ENCODE measurements around the gene NOL9. TPM values are rescaled to one million over a fixed set of nuclear protein-coding genes. Genes with fewer than 3 reads are reported as not detected.

NOL9 gene
- total RNA-seq, 2 donors from 2014 or later: 62.3 to 77.7 TPM

DNA sequence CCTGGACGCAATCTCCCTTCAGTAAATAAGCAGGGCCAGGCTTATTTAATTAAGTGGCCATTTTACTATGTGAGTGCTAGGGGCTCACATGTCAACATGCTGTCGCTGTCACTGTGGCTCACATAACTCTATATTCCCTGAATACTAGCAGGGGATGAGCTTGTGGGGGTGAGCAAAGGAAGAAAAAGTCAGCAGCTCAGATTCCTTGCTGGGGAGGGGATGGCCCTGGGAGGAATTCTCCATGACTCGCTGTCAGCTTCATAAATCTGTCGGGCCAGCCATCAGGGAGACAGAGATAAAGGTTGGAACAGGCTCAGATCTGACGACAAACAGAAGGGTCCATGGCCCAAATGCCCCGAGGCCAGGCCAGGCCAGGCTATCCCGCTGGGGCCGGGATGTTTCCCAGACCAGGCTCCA is 36.9 kb downstream of the NOL9 start:
- no peak for ATAC-seq
- Mint-ChIP-seq H3K27me3 (no peaks in the 10 kb centered on the region), H3K36me3 (ENCODE audit: low read depth) (no peaks in the 10 kb centered on the region), H3K4me3 (no peak overlapping the region), H3K4me1 (no peaks in the 10 kb centered on the region), H3K27ac (no peak overlapping the region)
- no peak for DNase-seq
- no peaks in the 10 kb centered on the region for H3K9me3 ChIP-seq (ENCODE audit: control insufficient read depth, low read length, poor library complexity, severe bottlenecking)

GRCh38 chr1:6515771-6516170 is 38.5 kb downstream of the NOL9 start:
- no peak for ATAC-seq
- H3K9me3 ChIP-seq (ENCODE audit: control insufficient read depth, low read length, poor library complexity, severe bottlenecking): no peaks in the 10 kb centered on the region
- Mint-ChIP-seq H3K27ac (no peak overlapping the region), H3K36me3 (ENCODE audit: low read depth) (no peaks in the 10 kb centered on the region), H3K4me3 (no peak overlapping the region), H3K27me3 (no peaks in the 10 kb centered on the region), H3K4me1 (no peaks in the 10 kb centered on the region)
- no peak for DNase-seq

GRCh38 chr1:6513320-6513801 is 41.0 kb downstream of the NOL9 start:
- Mint-ChIP-seq H3K27ac (no peak overlapping the region), H3K36me3 (ENCODE audit: low read depth) (no peaks in the 10 kb centered on the region), H3K4me1 (no peaks in the 10 kb centered on the region), H3K4me3 (no peak overlapping the region), H3K27me3 (peaks cover 7% of the 10 kb centered on the region)
- no peak for DNase-seq
- no peaks in the 10 kb centered on the region for H3K9me3 ChIP-seq (ENCODE audit: control insufficient read depth, low read length, poor library complexity, severe bottlenecking)
- no peak for ATAC-seq

GRCh38 chr1:6512908-6513280 is 41.4 kb downstream of the NOL9 start:
- Mint-ChIP-seq H3K4me3 (no peak overlapping the region), H3K27me3 (peaks cover 8% of the 10 kb centered on the region), H3K4me1 (no peaks in the 10 kb centered on the region), H3K36me3 (ENCODE audit: low read depth) (no peaks in the 10 kb centered on the region), H3K27ac (no peak overlapping the region)
- no peaks in the 10 kb centered on the region for H3K9me3 ChIP-seq (ENCODE audit: control insufficient read depth, low read length, poor library complexity, severe bottlenecking)
- ATAC-seq (no peak), DNase-seq (no peak)

GRCh38 chr1:6512245-6512907 is 41.9 kb downstream of the NOL9 start:
- Mint-ChIP-seq H3K36me3 (ENCODE audit: low read depth) (no peaks in the 10 kb centered on the region), H3K27me3 (peaks cover 8% of the 10 kb centered on the region)

DNA sequence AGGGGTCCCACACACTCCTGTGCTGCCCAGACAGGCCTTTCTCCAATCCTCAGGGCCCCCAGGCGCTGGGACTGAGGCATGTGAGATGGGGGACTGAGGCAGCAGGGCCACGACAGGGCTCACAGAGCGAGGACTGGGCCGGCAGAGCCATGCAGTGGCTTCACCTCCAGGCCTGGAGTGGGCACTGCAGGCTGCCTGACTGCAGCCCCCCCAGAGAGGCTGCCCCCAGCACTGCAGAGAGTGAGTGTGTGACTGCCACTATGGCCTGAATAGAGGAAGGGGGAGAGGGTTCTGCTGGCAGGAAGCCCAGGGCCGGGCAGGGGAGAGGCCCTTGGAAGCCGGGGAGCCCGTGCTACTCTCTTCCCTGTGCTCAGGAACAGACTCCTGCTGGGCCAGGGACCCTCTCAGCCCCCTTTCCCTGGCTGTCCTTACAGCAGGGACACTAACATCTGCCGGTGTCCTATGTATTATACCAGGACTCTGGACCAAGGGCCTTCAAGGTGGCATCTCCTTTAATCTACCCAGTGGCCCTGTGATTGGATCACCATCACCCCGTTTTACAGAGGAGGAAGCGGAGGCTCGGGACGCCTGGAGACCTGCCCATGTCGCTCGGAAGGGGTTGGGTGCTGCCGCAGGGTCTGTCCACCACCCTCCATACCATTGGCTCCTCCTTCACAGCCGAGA is 42.6 kb downstream of the NOL9 start:
- Mint-ChIP-seq H3K27ac (no peak overlapping the region), H3K36me3 (ENCODE audit: low read depth) (no peaks in the 10 kb centered on the region), H3K4me3 (peak overlapping the region; percentile 55), H3K4me1 (peaks cover 1% of the 10 kb centered on the region), H3K27me3 (peaks cover 12% of the 10 kb centered on the region)
- DNase-seq: no peak
- no peak for ATAC-seq
- no peaks in the 10 kb centered on the region for H3K9me3 ChIP-seq (ENCODE audit: control insufficient read depth, low read length, poor library complexity, severe bottlenecking)

More at GRCh38 chr1:6512245-6512907, 41.9 kb downstream of the NOL9 start:
- H3K27ac Mint-ChIP-seq: no peak overlapping the region
- no peaks in the 10 kb centered on the region for H3K4me1 Mint-ChIP-seq
- no peaks in the 10 kb centered on the region for H3K9me3 ChIP-seq (ENCODE audit: control insufficient read depth, low read length, poor library complexity, severe bottlenecking)
- no peak overlapping the region for H3K4me3 Mint-ChIP-seq
- DNase-seq: no peak
- no peak for ATAC-seq

GRCh38 chr1:6511056-6511455 is 43.3 kb downstream of the NOL9 start:
- H3K4me1 Mint-ChIP-seq: peaks cover 3% of the 10 kb centered on the region
- peaks cover 15% of the 10 kb centered on the region for H3K27me3 Mint-ChIP-seq
- H3K9me3 ChIP-seq (ENCODE audit: control insufficient read depth, low read length, poor library complexity, severe bottlenecking): no peaks in the 10 kb centered on the region
- H3K36me3 Mint-ChIP-seq (ENCODE audit: low read depth): no peaks in the 10 kb centered on the region
- no peak overlapping the region for H3K4me3 Mint-ChIP-seq
- ATAC-seq (no peak), DNase-seq (no peak)
- H3K27ac Mint-ChIP-seq: peak overlapping the region; percentile 6

GRCh38 chr1:6510493-6510892 is 43.8 kb downstream of the NOL9 start:
- H3K9me3 ChIP-seq (ENCODE audit: control insufficient read depth, low read length, poor library complexity, severe bottlenecking): no peaks in the 10 kb centered on the region
- H3K4me3 Mint-ChIP-seq: no peak overlapping the region
- no peak for DNase-seq
- H3K27ac Mint-ChIP-seq: peak overlapping the region; percentile 6
- no peak for ATAC-seq
- H3K27me3 Mint-ChIP-seq: peaks cover 15% of the 10 kb centered on the region
- no peaks in the 10 kb centered on the region for H3K36me3 Mint-ChIP-seq (ENCODE audit: low read depth)
- H3K4me1 Mint-ChIP-seq: peaks cover 3% of the 10 kb centered on the region

- peaks cover 3% of the 10 kb centered on the region for H3K4me1 Mint-ChIP-seq
- no peaks in the 10 kb centered on the region for H3K36me3 Mint-ChIP-seq (ENCODE audit: low read depth)
- H3K9me3 ChIP-seq (ENCODE audit: control insufficient read depth, low read length, poor library complexity, severe bottlenecking): no peaks in the 10 kb centered on the region
- H3K4me3 Mint-ChIP-seq: no peak overlapping the region
- H3K27me3 Mint-ChIP-seq: peaks cover 15% of the 10 kb centered on the region
- DNase-seq: no peak
- ATAC-seq: no peak
- H3K27ac Mint-ChIP-seq: no peak overlapping the region
Observed at GRCh38 chr1:6509919-6510291, 44.4 kb downstream of the NOL9 start.

DNA sequence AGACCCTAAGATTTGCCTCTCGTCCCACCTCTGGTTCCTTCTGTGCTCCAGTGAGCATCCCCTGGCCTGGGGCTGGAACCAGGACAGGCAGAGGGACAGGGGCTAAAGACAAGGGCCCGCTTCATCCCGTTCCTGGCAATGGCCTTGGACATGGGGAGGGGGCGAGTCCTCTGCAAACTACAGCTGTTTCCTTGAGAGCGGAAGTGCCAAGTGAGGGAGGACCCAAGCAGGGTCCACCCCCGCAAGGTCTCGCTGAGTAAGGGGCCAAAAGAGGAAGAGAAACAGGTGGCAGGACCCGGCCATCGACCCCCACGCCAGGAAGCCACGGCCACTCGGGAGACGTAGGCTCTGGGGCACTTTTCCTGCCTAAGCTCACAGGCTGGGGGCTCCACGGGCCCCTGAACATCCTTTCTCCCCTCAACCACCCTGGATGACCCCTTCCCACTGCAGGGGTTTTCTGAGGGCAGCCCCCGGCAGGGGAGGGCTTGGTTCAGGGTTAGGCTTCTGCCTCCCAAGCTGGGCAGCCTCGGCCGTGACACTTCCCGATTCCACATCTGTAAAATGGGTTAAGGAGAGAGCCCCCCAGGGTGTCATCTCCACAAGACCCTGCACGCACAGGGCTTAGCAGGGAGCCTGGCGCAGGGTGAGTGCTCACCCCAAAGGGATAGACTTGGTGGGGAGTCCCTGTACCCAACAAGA is 44.9 kb downstream of the NOL9 start:
- Mint-ChIP-seq H3K4me1 (peaks cover 3% of the 10 kb centered on the region), H3K4me3 (no peak overlapping the region), H3K27me3 (peaks cover 15% of the 10 kb centered on the region), H3K36me3 (ENCODE audit: low read depth) (no peaks in the 10 kb centered on the region), H3K27ac (no peak overlapping the region)
- DNase-seq (no peak), ATAC-seq (no peak)
- H3K9me3 ChIP-seq (ENCODE audit: control insufficient read depth, low read length, poor library complexity, severe bottlenecking): no peaks in the 10 kb centered on the region

DNA sequence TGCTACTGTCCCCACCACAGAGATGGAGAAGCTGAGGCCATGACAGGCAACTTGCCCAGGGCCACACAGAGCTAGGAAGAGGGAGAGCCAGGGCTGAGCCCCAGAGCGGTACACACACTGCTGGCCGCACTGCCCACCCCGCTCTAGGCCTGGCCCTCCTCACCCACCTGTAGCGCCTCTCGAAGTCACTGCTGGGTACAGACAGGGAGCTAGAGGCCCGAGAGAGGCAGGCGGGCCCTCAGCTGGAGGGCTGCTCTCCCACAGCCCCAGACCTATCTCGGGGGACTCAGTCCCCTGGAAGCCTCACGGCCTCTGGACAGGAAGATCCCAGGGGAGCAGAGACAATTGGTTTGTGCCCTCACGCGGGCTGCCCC is 45.5 kb downstream of the NOL9 start:
- DNase-seq: no peak
- H3K9me3 ChIP-seq (ENCODE audit: control insufficient read depth, low read length, poor library complexity, severe bottlenecking): no peaks in the 10 kb centered on the region
- Mint-ChIP-seq H3K4me1 (peaks cover 3% of the 10 kb centered on the region), H3K4me3 (no peak overlapping the region), H3K27me3 (peaks cover 15% of the 10 kb centered on the region), H3K36me3 (ENCODE audit: low read depth) (no peaks in the 10 kb centered on the region), H3K27ac (no peak overlapping the region)
- no peak for ATAC-seq

DNA sequence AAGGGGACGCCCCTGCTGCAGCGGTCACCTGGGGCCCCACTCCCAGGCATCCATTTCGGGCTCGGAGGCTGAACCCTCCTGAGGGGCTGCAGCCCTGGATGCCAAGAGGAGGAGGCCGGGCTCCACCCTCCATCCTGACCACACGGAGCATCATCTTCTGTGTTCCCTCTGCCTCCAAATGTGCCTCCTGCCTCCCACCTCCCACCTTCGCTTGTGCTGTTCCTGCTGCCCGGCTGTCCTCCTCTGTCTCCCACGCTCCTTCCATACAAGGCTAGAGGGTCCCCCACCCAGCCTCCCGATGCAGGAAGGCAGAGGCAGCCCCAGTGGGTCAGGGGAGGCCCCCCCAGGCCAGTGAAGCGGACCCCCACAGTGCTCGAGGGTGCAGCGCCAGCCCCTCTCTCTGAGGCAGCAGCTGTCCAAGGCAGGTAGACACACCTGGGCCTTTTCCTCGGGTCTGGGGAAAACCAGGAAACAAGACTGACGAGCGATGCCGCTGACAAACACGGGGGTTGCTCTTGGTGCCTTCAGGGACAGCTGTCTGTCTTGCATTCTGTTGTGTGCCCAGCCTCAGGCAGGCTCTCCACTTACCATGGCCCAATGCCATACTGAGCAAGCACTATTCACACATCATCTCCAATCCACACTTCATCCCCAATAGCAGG is 46.0 kb downstream of the NOL9 start:
- no peaks in the 10 kb centered on the region for H3K9me3 ChIP-seq (ENCODE audit: control insufficient read depth, low read length, poor library complexity, severe bottlenecking)
- H3K27ac Mint-ChIP-seq: no peak overlapping the region
- no peaks in the 10 kb centered on the region for H3K36me3 Mint-ChIP-seq (ENCODE audit: low read depth)
- H3K4me1 Mint-ChIP-seq: peaks cover 3% of the 10 kb centered on the region
- ATAC-seq (no peak), DNase-seq (no peak)
- no peak overlapping the region for H3K4me3 Mint-ChIP-seq
- H3K27me3 Mint-ChIP-seq: peaks cover 15% of the 10 kb centered on the region

- Mint-ChIP-seq H3K27me3 (peaks cover 15% of the 10 kb centered on the region), H3K4me1 (peaks cover 3% of the 10 kb centered on the region), H3K27ac (no peak overlapping the region), H3K36me3 (ENCODE audit: low read depth) (no peaks in the 10 kb centered on the region), H3K4me3 (no peak overlapping the region)
- no peaks in the 10 kb centered on the region for H3K9me3 ChIP-seq (ENCODE audit: control insufficient read depth, low read length, poor library complexity, severe bottlenecking)
- no peak for ATAC-seq
- no peak for DNase-seq
Observed at GRCh38 chr1:6507461-6507911, 46.8 kb downstream of the NOL9 start.
